OCI-LY7 (cell line): ENCODE measurements around the gene OMA1.

ENCODE experiments used
- EZH2phosphoT487 ChIP-seq: fragments of 200-600 bp; sonication (generic); IDR thresholded peaks from 2 replicates; pipeline ENCODE4 v1.6.1; 2018; ENCODE audit warnings: low read depth, borderline replicate concordance, mild to moderate bottlenecking, mixed run types, antibody characterized with exemption, low read length, moderate library complexity, mixed read lengths
- TF ChIP-seq, protein P1 (sequence below): fragments of 200-600 bp; sonication (generic); conservative IDR thresholded peaks from 2 replicates; pipeline ENCODE4 v1.5.1; 2014; ENCODE audit warnings: mild to moderate bottlenecking, antibody characterized with exemption, low read length, moderate library complexity, mixed read lengths

DNA sequence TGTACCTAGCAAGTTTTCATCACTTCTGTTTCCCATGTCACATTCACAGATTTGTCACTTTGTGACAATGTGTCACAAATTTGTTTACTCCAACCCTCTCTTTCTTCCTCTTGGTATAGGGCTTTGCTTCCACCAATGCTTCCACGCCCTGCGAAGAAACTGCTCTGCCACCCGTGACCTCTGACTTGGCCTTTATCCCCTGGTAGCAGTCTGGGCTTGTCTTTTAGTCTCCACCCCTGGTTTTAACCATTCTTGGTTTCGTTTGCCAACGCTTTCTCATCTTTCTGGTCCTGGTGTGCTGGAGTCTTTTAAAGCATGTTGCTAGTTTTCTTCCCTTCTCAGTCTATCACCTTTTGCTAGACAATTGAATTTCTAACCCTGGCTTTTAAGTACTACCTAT is 22.4 kb upstream of the OMA1 start:
- TF ChIP-seq, protein P1, sequence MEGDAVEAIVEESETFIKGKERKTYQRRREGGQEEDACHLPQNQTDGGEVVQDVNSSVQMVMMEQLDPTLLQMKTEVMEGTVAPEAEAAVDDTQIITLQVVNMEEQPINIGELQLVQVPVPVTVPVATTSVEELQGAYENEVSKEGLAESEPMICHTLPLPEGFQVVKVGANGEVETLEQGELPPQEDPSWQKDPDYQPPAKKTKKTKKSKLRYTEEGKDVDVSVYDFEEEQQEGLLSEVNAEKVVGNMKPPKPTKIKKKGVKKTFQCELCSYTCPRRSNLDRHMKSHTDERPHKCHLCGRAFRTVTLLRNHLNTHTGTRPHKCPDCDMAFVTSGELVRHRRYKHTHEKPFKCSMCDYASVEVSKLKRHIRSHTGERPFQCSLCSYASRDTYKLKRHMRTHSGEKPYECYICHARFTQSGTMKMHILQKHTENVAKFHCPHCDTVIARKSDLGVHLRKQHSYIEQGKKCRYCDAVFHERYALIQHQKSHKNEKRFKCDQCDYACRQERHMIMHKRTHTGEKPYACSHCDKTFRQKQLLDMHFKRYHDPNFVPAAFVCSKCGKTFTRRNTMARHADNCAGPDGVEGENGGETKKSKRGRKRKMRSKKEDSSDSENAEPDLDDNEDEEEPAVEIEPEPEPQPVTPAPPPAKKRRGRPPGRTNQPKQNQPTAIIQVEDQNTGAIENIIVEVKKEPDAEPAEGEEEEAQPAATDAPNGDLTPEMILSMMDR = no peak
- TF ChIP-seq EZH2phosphoT487 = no peak
